Fibroblast of lung (primary cell): Measurements from ENCODE around the gene SFN.

Experiments
- EZH2 ChIP-seq: IDR thresholded peaks from 2 replicates; pipeline ENCODE4 v1.5.1; 2012; ENCODE audit warnings: low read length, control low read depth, mild to moderate bottlenecking; ENCODE audit errors: missing control alignments
- TF ChIP-seq, protein P1 (sequence below), 2 donors: IDR thresholded peaks in 1 of 2; conservative IDR thresholded peaks in 1 of 2; 1 replicate in 1 of 2; 2 replicates in 1 of 2; pipeline ENCODE4 v1.5.1; 2011 to 2012; ENCODE audit warnings: low read length in 2 of 2, control low read depth in 1 of 2, inconsistent platforms in 1 of 2, low read depth in 1 of 2, mild to moderate bottlenecking in 1 of 2

DNA sequence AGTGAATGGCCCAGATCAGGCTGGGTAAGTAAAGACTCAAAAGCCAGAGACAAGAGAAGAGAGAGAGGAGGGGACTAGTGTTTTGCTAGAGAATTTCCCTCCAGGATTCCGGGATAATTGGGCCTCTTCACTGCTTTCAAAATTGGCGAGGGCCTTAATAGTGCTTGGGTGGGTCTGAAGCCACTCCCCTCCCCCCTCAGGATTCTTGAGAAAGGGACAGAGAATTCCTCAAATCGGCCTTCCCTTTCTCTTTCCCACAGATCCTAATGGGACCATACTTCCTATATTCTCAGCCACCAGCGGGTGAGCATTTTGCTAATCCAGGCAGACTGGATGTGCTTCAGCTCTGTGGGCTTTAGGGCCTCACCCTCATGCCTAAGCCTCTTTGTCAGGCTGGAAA lies 11.9 kb downstream of the SFN start:
- TF ChIP-seq, protein P1, sequence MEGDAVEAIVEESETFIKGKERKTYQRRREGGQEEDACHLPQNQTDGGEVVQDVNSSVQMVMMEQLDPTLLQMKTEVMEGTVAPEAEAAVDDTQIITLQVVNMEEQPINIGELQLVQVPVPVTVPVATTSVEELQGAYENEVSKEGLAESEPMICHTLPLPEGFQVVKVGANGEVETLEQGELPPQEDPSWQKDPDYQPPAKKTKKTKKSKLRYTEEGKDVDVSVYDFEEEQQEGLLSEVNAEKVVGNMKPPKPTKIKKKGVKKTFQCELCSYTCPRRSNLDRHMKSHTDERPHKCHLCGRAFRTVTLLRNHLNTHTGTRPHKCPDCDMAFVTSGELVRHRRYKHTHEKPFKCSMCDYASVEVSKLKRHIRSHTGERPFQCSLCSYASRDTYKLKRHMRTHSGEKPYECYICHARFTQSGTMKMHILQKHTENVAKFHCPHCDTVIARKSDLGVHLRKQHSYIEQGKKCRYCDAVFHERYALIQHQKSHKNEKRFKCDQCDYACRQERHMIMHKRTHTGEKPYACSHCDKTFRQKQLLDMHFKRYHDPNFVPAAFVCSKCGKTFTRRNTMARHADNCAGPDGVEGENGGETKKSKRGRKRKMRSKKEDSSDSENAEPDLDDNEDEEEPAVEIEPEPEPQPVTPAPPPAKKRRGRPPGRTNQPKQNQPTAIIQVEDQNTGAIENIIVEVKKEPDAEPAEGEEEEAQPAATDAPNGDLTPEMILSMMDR (conservative IDR thresholded peaks at IDR 0.05 in 1 of 2, IDR thresholded peaks at IDR 0.05 in 1 of 2; ENCODE audit: low read depth in 1 of 2, low read length in 2 of 2), result no peak
- no peak for TF ChIP-seq EZH2
